GM18502 (cell line): Measurements from ENCODE around the gene RILPL1.
"Not testable (repeated sequence)": the region's sequence is repeated elsewhere in the genome, so short reads cannot be mapped to it uniquely, and the experiment has no call there.

Source experiments
- ATAC-seq: cut with Tn5 transposase; IDR thresholded peaks from one replicate; pipeline ENCODE4 v1.9.1; 2021; ENCODE audit warnings: mild to moderate bottlenecking; ENCODE audit not compliant: unreplicated experiment, poor library complexity

RILPL1 gene

DNA sequence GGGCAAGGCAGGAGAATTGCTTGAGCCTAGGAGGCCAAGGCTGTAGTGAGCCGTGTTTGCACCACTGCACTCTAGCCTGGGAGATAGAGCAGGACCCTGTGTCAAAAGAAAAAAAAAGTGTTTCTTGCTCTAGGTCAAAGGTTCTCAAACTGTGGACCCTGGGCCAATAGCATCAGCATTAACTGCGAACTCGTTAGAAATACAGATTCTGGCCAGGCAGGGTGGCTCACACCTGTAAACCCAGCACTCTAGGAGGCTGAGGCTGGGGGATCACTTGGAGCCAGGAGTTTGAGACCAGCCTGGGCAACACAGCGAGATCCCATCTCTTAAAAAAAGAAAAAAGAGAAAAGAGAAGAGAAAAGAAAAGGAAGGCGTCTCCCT, 97.9 kb downstream of the RILPL1 start:
- ATAC-seq = no peak

- no peak for ATAC-seq
Observed at GRCh38 chr12:123433615-123434014, 99.9 kb downstream of the RILPL1 start.

- not testable (repeated sequence) for ATAC-seq
Observed at GRCh38 chr12:123431951-123432817, 101.3 kb downstream of the RILPL1 start.

DNA sequence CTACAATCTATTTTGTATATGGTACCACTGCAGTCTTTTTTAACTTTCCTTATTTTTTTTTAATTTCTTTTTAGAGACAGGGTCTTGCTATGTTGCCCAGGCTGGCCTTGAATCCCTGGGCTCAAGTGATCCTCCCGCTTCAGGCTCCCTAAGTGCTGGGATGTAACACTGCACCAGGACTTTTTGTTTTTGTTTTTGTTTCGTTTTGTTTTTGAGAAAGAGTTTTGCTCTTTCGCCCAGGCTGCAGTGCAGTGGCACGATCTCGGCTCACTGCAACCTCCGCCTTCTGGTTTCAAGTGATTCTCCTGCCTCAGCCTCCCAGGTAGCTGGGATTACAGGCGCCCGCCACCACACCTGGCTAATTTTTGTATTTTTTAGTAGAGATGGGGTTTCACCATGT, 104.4 kb downstream of the RILPL1 start:
- not testable (repeated sequence) for ATAC-seq

GRCh38 chr12:123428591-123428990, 104.9 kb downstream of the RILPL1 start:
- ATAC-seq = no peak

- peak; percentile 92 for ATAC-seq
Observed at GRCh38 chr12:123427036-123427769, 106.3 kb downstream of the RILPL1 start.

DNA sequence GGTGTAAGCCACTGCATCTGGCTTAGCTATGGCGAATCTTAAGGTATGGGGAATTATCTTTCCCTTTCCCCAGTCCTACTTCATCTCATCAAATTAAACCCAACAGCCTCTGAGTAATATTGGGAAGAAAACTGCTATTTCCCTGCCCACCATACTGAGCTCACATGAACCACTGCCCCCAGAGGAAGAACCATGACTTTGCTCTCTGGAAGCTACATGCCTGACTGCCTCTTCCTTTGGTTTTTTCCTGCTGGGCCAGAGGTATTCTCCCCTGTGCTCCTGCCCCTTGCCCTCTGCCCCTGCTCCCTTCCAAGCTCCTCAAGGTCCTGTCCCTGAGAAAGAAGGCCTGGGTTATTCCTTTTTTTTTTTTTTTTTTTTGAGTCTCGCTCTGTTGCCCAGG, 112.2 kb downstream of the RILPL1 start:
- ATAC-seq = no peak
